Measurements from ENCODE around the gene HIPK2. TPM values are rescaled to one million over a fixed set of nuclear protein-coding genes. Genes with fewer than 3 reads are reported as not detected.
A peak's percentile ranks its signal among the peaks of the same experiment; 100 is the strongest.
"Not testable (repeated sequence)": the region's sequence is repeated elsewhere in the genome, so short reads cannot be mapped to it uniquely, and the experiment has no call there.

The HIPK2 gene
- total RNA-seq, 1 experiment from 2014 or later: 3.0 TPM

DNA sequence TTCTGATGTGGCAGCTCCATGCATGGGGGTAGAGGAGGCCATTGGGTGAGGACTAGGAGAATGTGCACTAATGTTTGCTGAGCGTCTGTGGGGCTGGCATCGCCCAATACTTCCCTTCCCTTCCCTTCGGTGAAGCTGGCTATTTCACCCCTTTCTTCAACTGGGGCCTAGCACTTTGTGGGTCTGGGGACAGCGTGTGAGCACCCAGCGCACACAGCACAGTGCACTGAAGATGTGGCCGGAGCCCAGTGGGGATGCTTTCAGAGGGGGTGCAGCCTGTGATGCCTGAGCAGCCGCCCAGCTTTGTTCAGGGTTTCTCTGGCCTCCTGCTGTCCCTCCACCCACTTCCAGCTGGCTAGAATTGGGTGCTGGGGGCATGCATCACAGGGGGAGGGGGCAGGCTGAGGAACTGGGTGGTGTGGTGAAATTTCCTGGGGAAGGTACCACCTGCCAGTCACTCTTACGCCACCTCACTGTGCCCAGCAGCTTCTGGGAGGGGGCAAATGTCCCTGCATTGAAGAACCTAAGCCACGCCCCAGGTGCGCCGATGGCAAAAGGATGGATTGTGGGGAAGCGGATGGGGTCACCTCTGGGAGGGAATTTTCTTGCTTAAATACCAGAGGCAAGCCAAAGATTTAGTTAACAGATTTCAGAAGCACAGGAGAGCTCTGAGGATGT is 208.8 kb downstream of the HIPK2 start:
- no peak for DNase-seq (ENCODE audit: low spot score)

DNA sequence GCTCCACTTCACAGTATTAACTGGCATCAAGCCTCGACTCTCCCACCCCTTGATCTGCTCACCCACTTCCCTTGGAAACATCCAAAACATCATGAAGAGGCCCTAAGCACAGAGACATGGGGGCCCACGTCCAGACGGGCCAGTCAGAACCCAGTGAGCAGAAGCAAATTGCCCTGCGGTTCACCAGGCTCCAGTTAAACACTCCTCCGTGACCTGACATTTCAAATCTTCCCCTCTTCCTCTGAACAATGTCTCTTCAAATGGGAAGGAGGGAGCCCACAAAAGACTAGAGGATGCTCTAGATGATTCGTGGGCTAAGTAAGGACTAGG is 209.5 kb downstream of the HIPK2 start:
- DNase-seq (ENCODE audit: low spot score): no peak

DNA sequence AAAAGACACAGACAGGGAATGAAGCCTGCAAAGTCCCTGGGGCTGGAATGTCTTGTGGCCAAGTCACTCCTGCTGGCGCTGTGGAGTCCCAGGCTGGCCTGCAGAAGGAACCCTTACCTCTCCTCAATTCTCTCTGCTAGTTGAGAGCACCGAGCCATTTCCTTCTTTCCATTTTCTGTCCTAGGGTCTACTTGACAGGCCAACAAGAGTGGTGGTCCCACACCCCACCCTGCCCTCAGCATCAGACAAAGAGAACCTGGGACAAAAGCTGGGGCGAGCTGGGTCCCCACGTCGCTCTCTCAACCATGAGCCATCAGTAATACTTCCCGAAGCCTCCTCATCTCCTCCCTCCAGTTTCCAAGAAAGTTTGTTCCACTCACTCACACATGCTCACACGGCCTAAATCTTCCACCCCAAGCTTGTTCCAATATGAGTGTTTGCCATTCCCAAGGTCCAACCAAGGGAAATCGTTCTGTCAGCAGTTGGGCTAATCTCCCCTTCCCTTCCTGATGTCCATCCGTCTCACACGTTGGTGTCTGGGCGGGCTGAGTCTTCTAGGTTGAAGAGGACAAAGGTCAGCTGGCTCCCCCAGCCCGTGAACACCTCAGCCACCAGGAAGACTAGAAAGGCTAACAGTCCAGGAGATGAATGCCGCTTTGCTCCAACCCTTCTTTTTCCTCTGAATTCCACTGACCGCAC is 210.0 kb downstream of the HIPK2 start:
- DNase-seq (ENCODE audit: low spot score): no peak

DNA sequence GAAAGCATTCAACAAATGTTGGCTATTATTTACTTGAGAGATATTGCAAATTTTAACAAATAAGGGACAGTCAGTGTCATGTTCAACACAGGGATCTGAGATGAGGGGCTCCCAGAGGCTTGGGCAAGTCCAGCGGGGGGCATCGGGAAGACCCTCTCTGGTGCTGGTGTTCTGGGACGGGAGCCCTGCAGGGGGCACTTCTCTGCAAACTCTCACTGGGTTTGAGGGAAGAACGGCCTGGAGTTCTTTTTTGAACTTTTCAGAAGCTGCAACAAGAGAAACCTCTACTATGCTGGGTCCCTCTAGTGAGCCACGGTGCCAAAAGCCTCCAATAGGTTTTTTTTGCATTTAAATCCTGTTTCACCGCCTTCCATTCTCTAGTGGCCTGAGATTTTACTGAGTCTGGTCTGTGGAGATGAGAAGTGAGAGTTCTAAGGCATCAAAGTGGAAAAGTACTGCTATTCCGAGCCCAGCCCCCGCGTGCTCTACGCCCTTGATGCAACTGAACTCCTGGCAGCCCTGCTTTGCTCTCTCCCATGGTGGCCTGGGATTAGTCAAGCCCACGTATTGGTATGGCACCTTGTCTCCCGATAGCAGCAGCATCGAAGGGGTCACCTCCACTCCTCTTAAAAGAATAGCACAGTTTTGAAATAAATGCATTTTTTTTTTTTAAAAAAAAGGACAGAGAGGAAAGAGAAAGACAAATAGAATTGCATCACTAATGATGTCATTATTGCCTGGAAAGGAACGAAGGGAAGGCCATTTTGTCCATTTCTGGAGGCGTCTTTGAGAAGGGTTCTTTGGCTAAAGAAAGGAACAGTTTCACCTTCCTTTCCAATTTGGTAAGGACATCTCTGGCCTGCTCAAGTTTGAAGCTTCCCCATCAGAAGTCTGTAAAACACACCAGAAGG is 210.8 kb downstream of the HIPK2 start:
- no peak for DNase-seq (ENCODE audit: low spot score)

DNA sequence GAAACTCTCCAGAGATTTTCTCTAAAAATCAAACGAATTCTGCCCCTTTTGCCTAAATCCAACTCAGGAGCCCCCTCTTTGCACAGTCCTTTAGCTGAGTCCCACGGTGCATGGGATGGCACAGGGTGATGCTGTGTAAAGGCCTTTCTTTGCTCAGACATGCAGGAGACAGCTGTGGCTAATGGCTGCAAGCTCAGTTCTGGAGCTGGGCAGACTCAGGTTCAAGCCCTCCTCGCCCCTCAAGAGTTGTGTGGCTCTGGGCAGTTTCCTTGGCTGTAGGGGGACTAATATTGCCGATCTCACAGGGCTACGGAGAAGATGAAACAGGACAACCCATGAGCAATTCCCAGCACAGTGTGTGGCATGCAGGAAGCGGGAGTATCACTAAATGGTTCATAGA is 211.7 kb downstream of the HIPK2 start:
- no peak for DNase-seq (ENCODE audit: low spot score)

DNA sequence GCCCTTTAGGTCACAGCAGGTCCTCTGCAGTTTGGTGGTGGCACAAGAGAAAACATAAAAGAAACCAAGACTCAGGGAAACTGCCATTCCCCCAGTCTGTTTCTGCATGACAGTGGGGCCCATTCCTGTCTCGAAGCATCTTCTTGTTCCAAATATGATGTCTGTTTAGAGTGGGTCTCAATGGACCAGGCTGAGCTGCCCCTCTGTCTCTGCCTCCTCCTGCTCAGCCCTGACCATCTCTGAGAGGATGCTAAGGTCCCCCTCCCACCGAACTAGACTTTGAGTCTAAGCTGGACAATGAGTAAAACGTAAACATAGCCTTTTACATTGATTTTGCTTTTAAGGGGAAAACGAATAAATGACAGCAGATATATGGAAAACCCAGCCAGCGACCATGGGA is 213.9 kb downstream of the HIPK2 start:
- no peak for DNase-seq (ENCODE audit: low spot score)

DNA sequence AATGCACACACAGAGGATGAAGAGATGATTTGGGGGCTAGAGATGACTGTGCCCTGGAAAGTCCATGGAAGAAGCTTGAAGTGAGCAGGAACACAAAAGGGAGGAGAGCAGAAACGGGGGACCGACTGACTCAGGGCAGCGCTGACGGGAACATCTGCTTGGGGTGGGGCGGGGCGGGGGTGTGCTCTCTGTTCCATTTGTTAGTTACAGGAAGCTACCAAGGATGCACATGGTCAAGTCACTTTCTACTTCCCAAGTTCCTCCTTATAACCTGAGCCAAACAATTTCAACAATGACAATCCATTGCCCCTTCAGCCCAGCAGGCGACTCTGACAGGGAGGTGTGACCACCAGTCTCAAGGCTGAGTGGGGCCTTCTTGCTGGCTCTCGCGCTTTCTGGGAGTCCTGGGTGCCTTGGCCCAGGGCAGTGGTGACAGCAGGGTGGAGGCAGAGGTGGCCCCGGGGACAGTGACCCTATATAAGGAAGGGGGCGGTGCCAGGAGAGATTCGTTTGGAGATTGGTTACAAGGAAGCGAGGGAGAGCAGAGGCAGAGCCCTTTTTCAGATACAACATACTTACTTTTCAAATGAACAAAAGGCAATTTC is 214.7 kb downstream of the HIPK2 start:
- DNase-seq (ENCODE audit: low spot score): no peak

DNA sequence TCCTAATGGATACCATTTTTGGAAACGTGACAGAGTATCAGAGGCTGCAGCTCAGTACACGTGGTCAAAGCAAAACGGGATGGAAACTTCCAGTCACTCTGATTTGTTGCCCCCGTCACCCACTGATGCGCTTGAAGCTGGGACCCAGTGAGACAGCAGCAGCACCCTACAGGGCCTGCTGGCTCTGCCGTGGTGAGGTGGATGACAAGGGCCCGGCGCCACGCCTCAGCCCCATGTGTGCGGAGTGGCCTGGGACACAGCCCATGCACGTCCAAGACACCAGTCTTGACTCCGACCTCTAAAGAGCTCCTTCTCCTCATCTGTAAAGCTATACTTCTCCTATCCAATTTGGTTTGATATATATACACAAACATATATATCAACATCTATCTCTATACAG is 215.3 kb downstream of the HIPK2 start:
- no peak for DNase-seq (ENCODE audit: low spot score)

DNA sequence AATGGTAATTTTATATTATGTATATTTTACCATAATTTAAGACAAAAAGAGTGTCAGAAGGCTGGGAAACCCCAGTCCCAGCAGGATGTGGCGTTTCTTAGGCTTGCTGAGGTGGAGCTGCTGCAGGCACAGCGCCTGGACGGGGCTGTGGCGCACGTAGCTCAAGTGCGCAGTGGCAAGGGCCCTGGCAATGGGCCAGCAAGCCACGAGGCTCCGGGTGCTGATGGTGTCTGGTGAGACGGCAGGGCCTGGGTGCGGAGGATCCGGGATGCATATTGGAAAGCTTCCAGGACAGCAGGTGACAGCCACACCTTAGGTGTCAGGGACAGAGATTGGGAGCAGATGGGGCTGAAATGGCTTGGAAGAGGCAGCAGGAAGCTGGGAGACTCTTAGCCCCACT is 217.1 kb downstream of the HIPK2 start:
- DNase-seq (ENCODE audit: low spot score): no peak

DNA sequence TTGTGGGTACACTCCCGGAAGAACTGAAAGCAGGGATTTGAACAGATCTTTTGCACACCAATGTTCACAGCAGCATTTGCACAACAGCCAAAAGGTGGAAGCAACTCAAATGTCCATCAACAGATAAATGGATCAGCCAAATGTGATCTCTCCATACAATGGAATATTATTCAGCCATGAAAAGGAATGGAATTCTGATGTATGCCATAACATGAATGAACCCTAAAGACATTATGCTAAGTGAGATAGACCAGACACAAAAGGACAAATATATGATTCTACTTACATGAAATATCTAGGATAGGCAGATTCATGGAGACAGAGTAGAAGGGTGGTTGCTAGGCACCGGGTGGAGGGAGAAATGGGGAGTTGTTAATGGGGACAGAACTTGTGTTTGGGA is 217.6 kb downstream of the HIPK2 start:
- DNase-seq (ENCODE audit: low spot score): no peak

DNA sequence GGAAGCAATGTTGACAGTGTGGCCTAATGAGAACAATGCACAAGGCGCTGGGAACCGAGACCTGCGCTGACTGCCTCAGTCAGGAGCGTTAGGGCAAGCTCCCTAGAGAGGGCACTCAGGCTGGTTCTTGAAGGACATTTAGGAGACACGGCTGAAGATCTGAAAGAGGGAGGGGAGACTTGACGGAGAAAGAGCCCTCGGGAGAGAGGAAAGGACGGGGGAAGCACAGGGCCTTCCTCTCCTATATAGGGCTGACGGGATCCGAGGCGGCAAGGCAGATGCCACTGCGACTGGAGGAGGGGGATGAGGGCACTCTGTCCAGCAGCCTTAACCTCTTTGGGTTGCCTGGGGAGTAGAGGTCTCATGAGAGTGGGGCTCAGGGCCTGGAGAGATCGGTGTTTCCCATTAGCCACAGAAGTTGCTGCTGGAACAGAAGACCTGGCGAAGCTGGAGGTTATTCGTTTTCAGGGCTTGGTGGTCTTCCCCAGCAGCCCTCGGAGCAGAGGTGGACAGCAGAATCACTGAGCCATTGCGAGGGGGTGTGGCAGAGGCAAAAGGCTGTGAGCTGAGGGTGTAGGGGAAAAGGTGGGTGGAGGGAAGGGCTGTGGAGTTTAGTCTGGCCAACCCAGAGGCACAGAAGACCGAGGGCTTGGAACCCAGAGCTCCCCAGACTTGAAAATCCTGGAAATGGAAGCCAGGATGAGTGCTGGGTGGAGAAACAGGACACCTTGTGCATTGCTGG is 218.3 kb downstream of the HIPK2 start:
- no peak for DNase-seq (ENCODE audit: low spot score)

DNA sequence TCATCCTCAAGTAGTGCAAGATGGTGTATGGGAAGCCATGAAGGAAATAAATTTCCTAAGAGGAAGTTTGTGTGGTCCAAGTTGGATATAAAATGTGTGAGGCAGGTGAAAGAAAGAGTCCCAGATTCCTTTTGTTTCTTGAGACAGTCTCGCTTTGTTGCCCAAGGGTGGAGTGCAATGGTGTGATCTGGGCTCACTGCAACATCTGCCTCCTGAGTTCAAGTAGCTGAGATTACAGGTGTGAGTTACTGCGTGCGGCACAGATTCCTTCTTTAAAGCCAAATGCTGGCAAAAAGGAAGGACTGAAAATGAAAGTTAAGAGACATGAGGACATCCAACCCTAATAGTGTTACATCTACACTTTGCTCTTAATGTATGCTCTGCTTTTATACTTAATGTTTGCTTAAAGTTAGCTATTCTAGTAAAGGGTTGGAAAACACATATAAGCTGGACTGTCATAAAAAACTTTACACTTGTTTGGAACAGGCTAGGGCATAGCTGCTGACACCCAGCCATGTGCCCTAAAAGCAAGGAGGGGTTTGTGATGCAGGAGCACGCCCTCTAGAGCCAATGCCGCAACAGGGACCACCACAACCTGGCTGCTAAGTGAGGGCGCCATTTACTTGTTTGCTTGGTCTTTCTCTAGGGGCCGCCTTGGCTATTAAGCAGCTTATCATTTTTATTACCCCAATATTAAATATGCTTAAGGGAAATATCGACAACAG is 219.8 kb downstream of the HIPK2 start:
- no peak for DNase-seq (ENCODE audit: low spot score)

DNA sequence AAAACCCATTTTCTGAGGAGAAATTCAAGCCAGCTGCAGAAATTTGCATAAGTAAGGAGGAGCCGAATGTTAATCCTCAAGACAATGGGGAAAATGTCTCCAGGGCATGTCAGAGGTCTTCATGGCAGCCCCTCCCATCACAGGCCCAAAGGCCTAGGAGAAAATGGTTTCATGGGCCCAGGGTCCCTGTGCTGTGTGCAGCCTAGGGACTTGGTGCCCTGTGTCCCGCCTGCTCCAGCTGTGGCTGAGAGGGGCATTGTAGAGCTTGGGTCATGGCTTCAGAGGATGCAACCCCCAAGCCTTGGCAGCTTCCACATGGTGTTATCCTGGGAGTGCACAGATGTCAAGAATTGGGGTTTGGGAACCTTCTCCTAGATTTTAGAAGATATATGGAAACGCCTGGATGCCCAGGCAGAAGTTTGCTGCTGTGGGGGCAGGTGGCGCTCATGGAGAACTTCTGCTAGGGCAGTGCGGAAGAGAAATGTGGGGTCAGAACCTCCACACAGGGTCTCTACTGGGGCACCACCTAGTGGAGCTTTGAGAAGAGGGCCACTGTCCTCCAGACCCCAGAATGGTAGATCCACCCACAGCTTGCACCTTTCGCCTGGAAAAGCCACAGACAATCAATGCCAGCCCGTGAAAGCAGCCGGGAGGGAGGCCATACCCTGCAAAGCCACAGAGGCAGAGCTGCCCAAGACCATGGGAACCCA is 223.7 kb downstream of the HIPK2 start:
- DNase-seq (ENCODE audit: low spot score): not testable (repeated sequence)

DNA sequence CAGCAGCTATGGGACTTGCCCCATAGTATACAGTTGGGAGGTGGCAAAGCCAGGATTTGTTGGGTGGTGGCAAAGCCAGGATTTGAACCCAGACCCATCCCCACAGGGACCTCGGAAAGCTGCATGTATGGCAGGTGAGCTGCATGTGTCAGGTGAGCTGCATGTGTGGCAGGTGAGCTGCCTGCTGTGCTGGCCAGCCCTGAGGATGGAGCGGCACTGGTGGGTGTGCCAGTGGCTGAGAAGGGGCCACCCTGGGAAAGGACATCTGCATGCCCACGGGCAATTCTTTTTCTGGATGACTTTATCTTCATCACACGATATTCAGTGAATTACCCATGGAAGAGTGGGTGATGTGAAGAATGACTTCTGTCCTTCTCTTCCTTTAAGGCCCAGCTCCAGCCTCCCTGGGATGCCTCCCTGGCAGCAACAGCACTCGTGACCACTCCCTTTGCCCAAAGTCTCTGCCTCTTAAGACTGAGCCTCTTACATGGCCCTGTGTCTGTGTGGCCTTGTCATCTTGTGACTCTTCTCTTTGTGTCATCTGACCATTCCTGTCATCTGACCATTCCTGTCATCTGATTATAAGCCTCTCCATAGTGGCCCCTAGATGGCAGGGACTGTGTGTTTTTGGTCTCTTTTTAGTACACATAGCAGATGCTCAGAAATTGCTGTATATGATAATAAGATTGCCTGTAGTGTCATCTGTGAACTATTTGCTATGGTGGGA is 229.3 kb downstream of the HIPK2 start:
- DNase-seq (ENCODE audit: low spot score): no peak

DNA sequence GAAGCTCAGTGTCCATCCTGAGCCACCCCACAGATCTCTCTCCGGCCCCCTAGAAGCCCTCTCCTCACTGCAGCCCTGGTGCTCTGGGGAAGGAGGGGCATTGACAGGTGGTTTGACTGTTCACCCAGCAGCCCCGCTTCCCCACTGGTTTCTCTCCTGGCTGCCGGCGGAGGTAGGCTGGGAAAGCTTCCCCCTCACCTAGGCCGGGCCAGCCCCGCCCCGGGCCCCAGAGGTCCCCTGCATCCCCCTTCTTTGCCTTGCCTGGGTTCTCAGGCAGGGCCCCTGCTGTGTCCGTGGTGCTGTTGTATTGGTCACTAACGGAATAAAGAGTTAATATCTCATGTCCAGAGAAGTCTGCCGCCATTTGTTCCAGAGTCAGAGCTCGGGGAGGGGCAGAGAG is 233.2 kb downstream of the HIPK2 start:
- no peak for DNase-seq (ENCODE audit: low spot score)

DNA sequence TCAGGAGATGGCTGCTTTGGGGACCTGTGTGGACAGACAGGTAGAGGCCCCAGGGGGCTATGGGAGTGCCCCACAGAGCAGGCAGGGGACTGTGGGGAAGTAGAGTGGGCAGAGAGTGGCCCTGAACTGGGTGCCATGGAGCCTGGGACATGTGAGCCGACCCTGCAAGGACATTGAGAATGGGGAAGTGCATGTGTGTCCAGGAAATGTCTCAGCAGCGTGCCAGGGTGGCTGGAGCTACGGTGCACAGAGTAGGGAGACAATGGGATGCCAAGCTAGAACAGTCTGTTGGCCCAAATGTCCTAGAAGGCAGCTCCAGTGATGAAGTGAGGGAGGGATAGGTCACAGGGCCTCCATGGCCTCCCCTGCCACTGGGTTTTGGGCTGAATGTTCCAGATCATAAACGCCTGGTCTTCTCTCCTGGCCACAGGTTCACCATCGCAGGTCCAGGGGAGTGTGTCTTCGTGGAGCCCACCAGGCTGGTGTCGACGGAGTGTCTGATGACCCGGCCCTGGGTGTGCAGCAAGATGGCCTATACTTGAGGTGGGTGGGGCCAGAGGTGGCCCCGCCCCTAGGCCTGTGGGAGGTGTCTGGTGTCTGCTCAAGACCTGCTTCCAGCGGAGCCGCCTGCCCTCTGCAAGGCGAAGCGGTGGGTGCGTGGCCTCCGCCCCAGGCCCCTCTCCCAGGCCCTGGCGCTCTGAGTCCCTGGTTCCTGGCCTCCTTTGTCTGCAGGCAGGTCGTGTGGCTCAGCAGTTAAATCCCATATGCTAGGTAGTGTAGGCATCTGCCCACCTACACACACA is 233.8 kb downstream of the HIPK2 start:
- DNase-seq (ENCODE audit: low spot score): peak; percentile 6

DNA sequence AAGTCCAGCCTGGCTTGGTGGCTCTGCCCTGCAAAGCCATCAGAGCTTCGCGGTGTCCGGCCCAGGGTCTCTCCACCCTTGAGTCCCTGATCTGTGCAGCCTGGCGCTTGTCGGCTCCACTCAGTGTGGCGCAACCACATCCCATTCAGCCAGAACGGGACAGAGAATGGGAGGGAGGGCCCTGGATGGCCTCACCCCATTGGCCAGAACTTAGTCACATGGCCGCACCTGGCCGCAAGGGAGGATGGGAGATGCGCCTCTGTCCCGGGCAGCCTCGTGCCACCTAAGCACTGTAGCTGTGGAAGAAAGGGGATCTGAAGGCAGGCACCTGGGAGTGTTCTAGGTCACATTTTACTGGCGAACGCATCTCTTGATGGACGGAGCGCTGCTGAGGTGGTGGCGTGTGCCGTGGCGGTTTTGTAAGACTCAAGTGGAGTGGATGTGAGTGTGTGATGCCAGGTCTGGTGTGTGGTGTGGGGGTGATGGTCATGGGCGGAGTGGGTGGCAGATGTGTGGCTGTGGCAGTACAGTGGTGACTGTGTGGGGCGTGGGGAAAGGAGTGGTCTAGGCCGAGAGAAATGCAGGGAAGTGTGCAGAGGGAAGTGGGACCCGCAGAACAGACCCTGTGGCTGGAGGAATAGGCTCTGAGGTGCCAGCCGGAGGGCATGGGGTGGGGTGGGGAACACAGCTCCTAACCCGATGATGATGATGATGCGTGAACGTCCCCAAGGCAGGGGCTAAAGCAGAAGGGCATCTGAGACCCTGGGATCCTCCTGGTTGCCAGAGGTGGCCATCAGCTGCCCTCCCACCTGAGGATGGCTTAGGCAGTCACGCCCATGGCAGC is 235.3 kb downstream of the HIPK2 start:
- DNase-seq (ENCODE audit: low spot score): no peak

Measured in HT-29 (cell line).